Stimulated activated CD4-positive, alpha-beta T cell treated with anti-CD3 and anti-CD28 coated beads, Interleukin-1b, Interleukin-23, amount 100 ng/mL, for 1 hour (primary cell): ENCODE results near the gene GADD45GIP1.
"Not testable (repeated sequence)": the region's sequence is repeated elsewhere in the genome, so short reads cannot be mapped to it uniquely, and the experiment has no call there.

ENCODE experiments used
- DNase-seq, 2 donors: peaks; one replicate each; pipeline ENCODE4 v3.0.0-alpha.2; 2020; ENCODE audit warnings: low read depth in 2 of 2

GADD45GIP1 gene

GRCh38 chr19:12957389-12957952 is 448 bp upstream of the GADD45GIP1 start:
- DNase-seq = not testable (repeated sequence)

GRCh38 chr19:12955996-12956395 is 1.0 kb downstream of the GADD45GIP1 start:
- DNase-seq = no peak

GRCh38 chr19:12955575-12955974 is 1.4 kb downstream of the GADD45GIP1 start:
- not testable (repeated sequence) for DNase-seq

- no peak for DNase-seq
Observed at GRCh38 chr19:12954612-12954962, 2.4 kb downstream of the GADD45GIP1 start.

- DNase-seq = no peak
Observed at GRCh38 chr19:12953799-12954611, 3.0 kb downstream of the GADD45GIP1 start.

GRCh38 chr19:12953138-12953798 is 3.8 kb downstream of the GADD45GIP1 start:
- no peak for DNase-seq

GRCh38 chr19:12952488-12953137 is 4.4 kb downstream of the GADD45GIP1 start:
- no peak for DNase-seq

GRCh38 chr19:12952050-12952449 is 5.0 kb downstream of the GADD45GIP1 start:
- not testable (repeated sequence) for DNase-seq

- no peak for DNase-seq
Observed at GRCh38 chr19:12949363-12950283, 7.4 kb downstream of the GADD45GIP1 start.

- DNase-seq = no peak
Observed at GRCh38 chr19:12948612-12949362, 8.2 kb downstream of the GADD45GIP1 start.

GRCh38 chr19:12947702-12948611 is 9.1 kb downstream of the GADD45GIP1 start:
- DNase-seq = no peak

GRCh38 chr19:12946731-12947496 is 10.1 kb downstream of the GADD45GIP1 start:
- no peak for DNase-seq

- DNase-seq = peak in 1 of 2 donors; percentile 30
Observed at GRCh38 chr19:12946092-12946721, 10.8 kb downstream of the GADD45GIP1 start.

- peak; percentile 95 to 96 for DNase-seq
Observed at GRCh38 chr19:12945479-12946091, 11.4 kb downstream of the GADD45GIP1 start, which contains the start of gene RAD23A. Gene RAD23A, plus strand, starts transcription at chr19:12945862. Its CDS starts 87 bp downstream, at chr19:12945949.

- DNase-seq = no peak
Observed at GRCh38 chr19:12944104-12944674, 12.8 kb downstream of the GADD45GIP1 start.

- DNase-seq = no peak
Observed at GRCh38 chr19:12943437-12944044, 13.5 kb downstream of the GADD45GIP1 start.

GRCh38 chr19:12940897-12941296 is 16.1 kb downstream of the GADD45GIP1 start:
- no peak for DNase-seq
